ENCODE measurements around the gene HCK.

DNA sequence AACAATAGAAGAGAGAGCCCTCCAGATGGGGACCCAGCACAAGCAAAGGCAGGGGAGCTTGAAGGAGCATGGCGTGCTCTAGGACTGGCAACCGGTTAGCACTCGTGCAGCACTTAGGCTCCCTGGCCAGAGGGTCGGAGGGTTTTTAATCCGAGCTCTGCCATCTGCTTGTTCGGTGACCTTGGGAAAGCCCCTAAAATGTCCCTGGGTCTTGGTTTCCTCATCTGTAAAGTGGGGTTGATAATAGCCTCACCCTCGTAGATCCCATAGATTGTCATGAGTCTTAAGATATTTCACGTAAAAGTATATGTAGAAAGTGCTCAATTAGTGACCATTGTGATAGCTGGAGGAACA lies 16.6 kb upstream of the HCK start:
- TF ChIP-seq CEBPB (IDR thresholded peaks at IDR 0.05; ENCODE audit: low read depth) (no peak), ZNF274 (IDR thresholded peaks at IDR 0.05; ENCODE audit: low read depth, low read length) (no peak), EZH2 (IDR thresholded peaks at IDR 0.05) (no peak), EZH2phosphoT487 (IDR thresholded peaks at IDR 0.05; ENCODE audit: borderline replicate concordance) (no peak)
- TF ChIP-seq, protein P1, sequence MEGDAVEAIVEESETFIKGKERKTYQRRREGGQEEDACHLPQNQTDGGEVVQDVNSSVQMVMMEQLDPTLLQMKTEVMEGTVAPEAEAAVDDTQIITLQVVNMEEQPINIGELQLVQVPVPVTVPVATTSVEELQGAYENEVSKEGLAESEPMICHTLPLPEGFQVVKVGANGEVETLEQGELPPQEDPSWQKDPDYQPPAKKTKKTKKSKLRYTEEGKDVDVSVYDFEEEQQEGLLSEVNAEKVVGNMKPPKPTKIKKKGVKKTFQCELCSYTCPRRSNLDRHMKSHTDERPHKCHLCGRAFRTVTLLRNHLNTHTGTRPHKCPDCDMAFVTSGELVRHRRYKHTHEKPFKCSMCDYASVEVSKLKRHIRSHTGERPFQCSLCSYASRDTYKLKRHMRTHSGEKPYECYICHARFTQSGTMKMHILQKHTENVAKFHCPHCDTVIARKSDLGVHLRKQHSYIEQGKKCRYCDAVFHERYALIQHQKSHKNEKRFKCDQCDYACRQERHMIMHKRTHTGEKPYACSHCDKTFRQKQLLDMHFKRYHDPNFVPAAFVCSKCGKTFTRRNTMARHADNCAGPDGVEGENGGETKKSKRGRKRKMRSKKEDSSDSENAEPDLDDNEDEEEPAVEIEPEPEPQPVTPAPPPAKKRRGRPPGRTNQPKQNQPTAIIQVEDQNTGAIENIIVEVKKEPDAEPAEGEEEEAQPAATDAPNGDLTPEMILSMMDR (IDR thresholded peaks at IDR 0.05 in 2 of 3, conservative IDR thresholded peaks at IDR 0.05 in 1 of 3; ENCODE audit: borderline replicate concordance in 1 of 3, insufficient read depth in 1 of 3, low read depth in 2 of 3, low read length in 2 of 3), result no peak
